Brain pericyte (primary cell): ENCODE measurements around the gene GALNT2.
A peak's percentile ranks its signal among the peaks of the same experiment; 100 is the strongest.

Source experiments
- DNase-seq: peaks from one replicate; pipeline ENCODE4 v3.0.0-alpha.2; 2012; ENCODE audit warnings: low read depth, low spot score

GALNT2 gene

GRCh38 chr1:230091473-230092231, 24.6 kb downstream of the GALNT2 start:
- no peak for DNase-seq

DNA sequence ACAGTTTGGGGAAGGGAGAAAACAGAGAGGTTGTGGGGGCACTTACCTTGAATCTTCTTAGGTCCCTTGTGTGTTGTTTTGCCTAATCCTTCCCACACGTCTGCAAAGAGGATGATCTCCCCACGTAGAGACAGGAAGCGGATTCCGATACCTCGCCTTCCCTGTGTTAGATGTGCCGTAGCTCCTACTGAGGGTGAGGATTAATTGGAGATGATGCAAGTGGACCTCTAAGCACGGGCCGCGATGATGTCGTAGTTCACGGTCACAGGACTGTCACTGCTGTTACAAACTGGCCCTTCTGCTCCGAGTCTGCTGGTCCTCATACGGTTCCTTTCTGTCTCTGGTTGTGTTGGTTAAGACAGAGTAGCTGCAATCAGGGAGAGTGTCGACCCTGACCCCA, 27.7 kb downstream of the GALNT2 start:
- no peak for DNase-seq

- no peak for DNase-seq
Observed at GRCh38 chr1:230095938-230096337, 28.9 kb downstream of the GALNT2 start.

DNA sequence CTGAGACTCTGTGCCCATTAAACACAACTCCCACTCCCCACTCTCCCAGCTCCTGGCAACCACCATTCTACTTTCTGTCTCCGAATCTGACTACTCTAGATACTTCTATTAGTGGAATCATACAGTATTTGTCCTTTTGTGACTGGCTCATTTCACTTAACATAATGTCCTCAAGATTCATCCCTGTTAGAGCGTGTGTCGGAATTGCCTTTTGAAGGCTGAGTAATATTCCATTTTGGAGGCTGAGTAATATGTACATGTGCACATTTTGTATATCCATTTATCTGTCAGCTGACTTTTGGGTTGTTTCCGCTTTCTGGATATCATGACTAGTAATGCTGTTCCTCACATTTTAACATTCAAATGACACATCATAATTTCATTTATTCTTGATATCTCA, 30.3 kb downstream of the GALNT2 start:
- DNase-seq = no peak

DNA sequence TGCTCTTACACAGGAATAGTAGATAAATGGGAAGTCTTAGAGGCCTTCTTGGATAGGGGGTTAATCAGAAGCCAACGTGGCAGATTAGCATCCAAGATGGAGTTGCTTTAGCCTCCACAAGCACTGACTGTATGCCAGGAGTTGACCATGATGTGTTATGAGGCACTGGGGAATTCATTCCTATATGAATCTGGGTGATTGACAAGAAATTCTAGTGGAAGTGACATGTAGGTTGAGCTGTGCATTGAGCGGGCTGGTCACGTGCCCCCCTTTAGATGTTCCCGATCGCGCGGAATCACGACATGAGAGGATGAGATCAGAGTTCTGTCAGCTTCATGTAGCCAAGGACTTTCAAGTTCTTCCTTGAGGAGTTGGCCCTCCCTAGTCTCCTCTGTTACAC, 31.7 kb downstream of the GALNT2 start:
- no peak for DNase-seq

GRCh38 chr1:230099465-230099864, 32.4 kb downstream of the GALNT2 start:
- DNase-seq = no peak

DNA sequence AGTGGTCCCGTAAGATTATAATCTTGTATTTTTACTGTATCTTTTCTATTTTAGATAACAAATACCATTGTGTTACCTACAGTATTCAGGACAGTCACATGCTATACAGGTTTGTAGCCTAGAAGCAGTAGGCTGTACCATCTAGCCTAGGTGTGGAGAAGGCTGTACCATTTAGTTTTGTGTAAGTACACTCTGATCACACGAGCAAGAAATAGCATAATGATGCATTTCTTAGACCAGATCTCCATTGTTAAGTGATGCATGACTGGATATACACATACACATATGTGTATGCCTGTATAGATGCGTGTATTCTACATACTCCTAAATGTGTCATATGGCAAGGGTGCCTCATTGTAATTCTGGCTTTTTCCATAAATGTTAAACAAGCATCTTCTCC, 33.9 kb downstream of the GALNT2 start:
- DNase-seq = no peak

DNA sequence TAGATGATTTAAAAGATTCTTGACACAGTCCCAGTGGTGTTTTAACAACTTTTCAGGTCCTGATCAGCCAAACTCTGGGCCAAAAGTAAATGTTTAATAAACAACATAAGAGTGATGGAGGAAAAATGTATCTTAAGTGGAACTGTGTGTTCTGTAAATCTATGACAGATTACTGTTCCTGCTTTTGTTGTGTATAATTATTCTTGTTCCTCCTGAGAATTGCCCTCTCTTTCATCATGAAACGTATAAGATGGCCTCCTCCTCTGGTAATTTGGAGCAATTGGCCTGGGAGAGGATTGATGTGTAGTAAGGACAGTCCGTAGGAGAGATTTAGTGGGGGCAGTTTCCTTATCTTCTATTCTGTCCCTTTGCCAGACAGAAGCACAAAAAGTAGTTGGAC, 34.5 kb downstream of the GALNT2 start:
- DNase-seq = no peak

DNA sequence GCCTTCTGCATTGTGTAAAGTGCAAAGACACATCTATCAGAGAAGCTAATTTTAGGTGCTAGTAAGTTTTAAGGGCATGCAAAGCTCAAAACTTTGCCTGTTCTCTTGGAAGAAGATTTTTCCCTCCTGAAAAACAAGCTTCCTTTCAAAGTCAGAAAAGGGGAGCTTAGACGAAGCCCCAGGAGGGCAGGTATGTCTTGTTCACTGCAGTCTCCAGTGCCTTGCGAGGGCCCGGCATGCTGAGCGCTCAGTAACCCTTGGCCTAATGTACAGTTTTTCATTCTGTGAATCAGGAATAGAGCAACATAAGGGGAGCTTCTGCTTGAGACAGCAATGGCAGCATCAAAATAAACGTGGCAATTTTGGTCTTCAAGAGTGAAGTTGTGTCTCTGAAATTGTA, 35.0 kb downstream of the GALNT2 start:
- DNase-seq = no peak

GRCh38 chr1:230102472-230102871, 35.4 kb downstream of the GALNT2 start:
- no peak for DNase-seq

DNA sequence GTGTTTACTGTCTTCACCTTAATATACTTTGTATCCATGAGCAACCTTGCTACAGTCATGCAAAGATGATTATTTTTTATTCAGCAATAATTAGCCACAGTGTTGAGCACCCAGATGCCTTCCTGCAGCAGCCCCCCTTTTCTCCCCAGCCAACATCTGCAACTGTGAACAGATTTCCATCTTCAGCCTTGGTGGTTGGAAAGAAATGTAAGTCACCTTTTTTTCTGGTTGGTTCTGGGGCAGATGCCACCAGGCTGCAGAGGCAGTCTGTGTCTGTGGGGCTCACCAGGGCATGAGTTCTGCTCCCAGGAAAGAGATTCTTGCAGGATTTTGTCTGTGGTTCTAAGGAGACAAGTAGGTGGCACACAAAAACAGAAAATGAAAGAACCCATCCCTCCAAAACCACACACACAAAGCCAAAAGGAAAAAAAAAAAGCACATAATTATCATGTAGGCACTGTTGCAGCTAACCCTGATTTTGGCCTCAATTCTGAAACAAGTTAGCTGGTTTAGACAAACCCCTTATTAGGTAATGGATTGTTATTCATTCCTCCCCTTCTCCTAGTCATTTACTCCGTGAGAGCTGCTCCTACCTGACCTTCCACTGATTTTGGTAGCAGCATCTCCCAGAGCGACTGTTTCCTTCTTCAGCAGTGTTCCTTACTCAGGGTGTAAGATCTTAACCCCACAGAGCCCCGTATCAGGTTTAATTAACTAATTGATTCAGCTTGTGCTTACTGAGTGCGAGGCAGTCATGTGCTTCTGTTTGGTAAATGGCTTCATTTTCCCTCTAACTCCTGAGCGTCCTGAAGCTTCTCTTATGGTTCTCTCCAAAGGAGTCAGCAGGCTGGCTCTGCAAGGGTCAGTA, 36.5 kb downstream of the GALNT2 start:
- no peak for DNase-seq

GRCh38 chr1:230104395-230105244, 37.6 kb downstream of the GALNT2 start:
- DNase-seq = peak; percentile 64

GRCh38 chr1:230105245-230105753, 38.3 kb downstream of the GALNT2 start:
- DNase-seq = no peak

- no peak for DNase-seq
Observed at GRCh38 chr1:230105754-230106625, 39.0 kb downstream of the GALNT2 start.

GRCh38 chr1:230107941-230108340, 40.9 kb downstream of the GALNT2 start:
- DNase-seq = no peak

DNA sequence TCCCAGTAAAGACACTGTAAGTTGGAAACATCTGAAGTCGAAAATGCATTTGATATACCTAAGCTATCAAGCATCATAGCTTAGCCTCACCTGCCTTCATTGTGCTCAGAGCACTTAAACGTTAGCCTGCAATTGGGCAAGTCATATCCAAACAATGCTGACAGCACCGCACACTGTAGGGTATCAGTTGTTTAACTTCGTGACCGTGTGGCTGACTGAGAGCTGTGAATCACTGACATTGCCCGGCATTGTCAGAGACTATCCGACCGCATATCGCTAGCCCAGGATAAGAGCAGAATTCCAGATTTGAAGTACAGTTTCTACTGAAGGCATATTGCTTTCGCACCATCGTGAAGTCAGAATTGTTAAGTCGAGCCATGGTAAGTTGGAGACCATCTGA, 41.5 kb downstream of the GALNT2 start:
- DNase-seq = no peak

GRCh38 chr1:230109066-230109465, 42.0 kb downstream of the GALNT2 start:
- no peak for DNase-seq

DNA sequence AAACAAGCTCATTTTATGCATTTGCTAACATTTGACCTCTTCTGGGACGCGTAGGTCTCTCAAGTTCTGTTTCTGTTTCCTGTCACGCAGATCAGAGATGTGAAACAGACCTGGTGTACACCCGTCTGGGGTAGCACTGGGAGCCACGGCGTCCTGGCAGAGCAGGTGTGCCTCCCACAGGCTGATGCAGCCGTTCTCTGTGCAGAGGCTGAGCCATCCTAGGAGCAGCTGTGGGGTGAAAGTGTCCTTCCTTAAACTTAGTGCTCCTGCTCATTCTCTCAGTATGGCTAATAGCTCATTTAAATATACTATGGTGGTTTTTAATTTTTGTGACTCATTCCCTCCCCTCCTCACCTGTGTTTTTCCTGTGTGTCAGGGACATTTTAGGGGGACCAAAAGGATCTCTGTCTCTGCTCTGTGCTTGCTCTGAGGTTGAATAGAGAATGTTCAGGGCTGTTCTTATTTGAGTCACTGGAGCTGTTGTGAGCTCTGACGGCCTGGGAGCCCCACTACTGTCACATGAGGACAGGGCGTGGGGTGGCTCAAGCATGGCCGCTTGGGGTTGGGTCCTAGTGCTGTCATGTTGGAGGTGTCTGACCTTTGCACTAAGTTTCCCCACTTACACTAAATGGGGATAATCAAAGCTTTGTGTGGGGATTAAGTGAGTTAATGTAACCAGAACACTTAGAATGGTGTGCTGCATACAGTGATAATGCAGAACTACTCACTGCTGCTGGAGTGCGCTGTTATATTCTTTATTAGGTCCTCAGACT, 43.0 kb downstream of the GALNT2 start:
- no peak for DNase-seq

- no peak for DNase-seq
Observed at GRCh38 chr1:230110971-230111370, 43.9 kb downstream of the GALNT2 start.

GRCh38 chr1:230112131-230112701, 45.2 kb downstream of the GALNT2 start:
- no peak for DNase-seq
